Measurements from ENCODE around the gene ANKRD11. TPM values are rescaled to one million over a fixed set of nuclear protein-coding genes. Genes with fewer than 3 reads are reported as not detected.

ANKRD11 gene
- polyA plus RNA-seq, 3 donors: 3.2 to 62.4 (median 5.4) TPM

DNA sequence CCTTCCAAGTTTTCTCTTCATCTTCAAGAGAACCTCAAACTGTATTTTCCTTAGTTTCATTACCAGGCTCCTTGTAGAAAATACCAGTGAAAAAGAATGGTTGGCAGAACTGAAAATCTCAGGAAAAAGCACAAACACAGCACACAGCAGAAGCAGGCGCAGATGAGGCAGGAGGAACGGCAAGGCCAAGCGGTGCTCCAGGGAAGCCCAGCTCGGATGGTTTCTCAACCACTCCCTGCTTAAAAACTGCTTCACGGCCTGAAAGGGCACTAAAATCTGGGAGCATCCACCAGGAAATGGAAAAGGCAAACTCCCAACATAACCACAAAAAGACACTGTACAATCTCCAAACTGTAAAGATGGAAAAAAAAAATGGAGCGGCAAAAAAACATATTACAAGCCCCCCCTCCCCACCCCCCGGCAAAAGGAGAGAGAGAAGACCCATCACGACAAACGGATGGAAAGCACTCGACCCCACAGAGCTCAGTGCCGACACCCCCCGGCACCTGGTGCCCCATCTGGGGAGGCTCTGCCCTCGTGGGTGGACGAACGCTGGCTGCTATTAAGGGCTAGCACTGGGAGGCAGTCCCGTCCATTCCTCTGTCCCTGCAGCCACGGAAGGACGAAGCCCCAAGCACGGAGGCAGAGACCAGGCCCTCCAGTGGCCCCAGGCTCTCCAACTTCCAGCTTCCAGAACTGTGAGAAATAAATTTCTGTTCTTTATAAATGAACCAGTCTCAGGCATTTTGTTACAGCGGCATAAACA, 145.3 kb downstream of the ANKRD11 start:
- H3K9me3 Mint-ChIP-seq: no peaks in the 10 kb centered on the region
- no peak overlapping the region for H2AFZ ChIP-seq (ENCODE audit: insufficient read depth, low read depth, low read length, poor library complexity, severe bottlenecking)
- no peak overlapping the region for H3K4me3 ChIP-seq (replicated peaks in 1 of 3; ENCODE audit: low read depth in 2 of 3, low read length in 3 of 3)
- H3K9me3 ChIP-seq (replicated peaks in 1 of 2; ENCODE audit: control insufficient read depth in 1 of 2, insufficient read depth in 1 of 2, low read length in 2 of 2): no peaks in the 10 kb centered on the region
- no peak overlapping the region for H3K4me2 ChIP-seq (replicated peaks; ENCODE audit: extremely low read depth, low read length, poor library complexity, severe bottlenecking)
- 93% methylated on average over 8 of the region's 20 CpGs for WGBS (ENCODE audit: insufficient coverage)
- H3K79me2 ChIP-seq (ENCODE audit: insufficient read depth, low read length): peaks cover 100% of the 10 kb centered on the region
- H3K36me3 ChIP-seq (replicated peaks in 1 of 2; ENCODE audit: control insufficient read depth in 1 of 2, insufficient read depth in 2 of 2, low read length in 2 of 2): peaks cover 0 to 16% of the 10 kb centered on the region in 2 donors
- peak overlapping the region in 1 of 2 donors; percentile 48 for H3K27ac ChIP-seq (ENCODE audit: low read depth in 1 of 2, low read length in 2 of 2)
- intact Hi-C loops (cut with micrococcal nuclease): no loop called here
- H3K27me3 ChIP-seq (ENCODE audit: control insufficient read depth in 2 of 2, insufficient read depth in 2 of 2, low read length in 2 of 2): no peaks in the 10 kb centered on the region
- no peak overlapping the region for H3K4me3 Mint-ChIP-seq
- H3K36me3 Mint-ChIP-seq: peaks cover 4 to 28% of the 10 kb centered on the region in 2 donors
- H3K4me1 ChIP-seq (ENCODE audit: control insufficient read depth in 1 of 2, insufficient read depth in 2 of 2, low read length in 2 of 2): no peaks in the 10 kb centered on the region
- TF ChIP-seq, protein P1, sequence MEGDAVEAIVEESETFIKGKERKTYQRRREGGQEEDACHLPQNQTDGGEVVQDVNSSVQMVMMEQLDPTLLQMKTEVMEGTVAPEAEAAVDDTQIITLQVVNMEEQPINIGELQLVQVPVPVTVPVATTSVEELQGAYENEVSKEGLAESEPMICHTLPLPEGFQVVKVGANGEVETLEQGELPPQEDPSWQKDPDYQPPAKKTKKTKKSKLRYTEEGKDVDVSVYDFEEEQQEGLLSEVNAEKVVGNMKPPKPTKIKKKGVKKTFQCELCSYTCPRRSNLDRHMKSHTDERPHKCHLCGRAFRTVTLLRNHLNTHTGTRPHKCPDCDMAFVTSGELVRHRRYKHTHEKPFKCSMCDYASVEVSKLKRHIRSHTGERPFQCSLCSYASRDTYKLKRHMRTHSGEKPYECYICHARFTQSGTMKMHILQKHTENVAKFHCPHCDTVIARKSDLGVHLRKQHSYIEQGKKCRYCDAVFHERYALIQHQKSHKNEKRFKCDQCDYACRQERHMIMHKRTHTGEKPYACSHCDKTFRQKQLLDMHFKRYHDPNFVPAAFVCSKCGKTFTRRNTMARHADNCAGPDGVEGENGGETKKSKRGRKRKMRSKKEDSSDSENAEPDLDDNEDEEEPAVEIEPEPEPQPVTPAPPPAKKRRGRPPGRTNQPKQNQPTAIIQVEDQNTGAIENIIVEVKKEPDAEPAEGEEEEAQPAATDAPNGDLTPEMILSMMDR (IDR thresholded peaks at IDR 0.05): no peak
- H3K4me1 Mint-ChIP-seq: peaks cover 12% of the 10 kb centered on the region
- no peak for DNase-seq
- H3K27me3 Mint-ChIP-seq (ENCODE audit: low read depth in 3 of 3): no peaks in the 10 kb centered on the region
- no peak overlapping the region for H3K9ac ChIP-seq (ENCODE audit: insufficient read depth, low read length, poor library complexity, severe bottlenecking)
- peak overlapping the region in 3 of 7 donors; percentile 2 to 65 (median 53) for H3K27ac Mint-ChIP-seq
- H4K20me1 ChIP-seq (ENCODE audit: insufficient read depth, low read length): peaks cover 100% of the 10 kb centered on the region

DNA sequence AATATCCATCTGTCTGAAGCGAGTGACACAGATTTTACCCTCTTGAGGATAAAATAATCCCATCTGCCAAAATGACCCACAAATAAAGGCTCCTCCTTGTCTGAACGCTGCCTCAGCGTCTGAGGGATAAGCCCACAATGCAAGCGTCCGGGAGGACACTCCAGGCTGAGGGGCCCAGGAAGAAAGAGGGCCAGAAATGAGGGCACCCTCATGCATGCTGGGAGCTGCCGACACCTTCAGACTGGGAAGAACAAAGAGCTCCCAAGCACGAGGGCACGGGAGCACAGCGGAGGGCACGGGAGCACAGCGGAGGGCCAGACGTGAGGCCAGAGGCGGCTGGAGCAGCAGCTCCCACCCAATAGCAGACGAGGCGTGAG, 145.9 kb downstream of the ANKRD11 start:
- WGBS (ENCODE audit: insufficient coverage): 86% methylated on average over 14 of the region's 15 CpGs
- Histone ChIP-seq H3K27me3 (ENCODE audit: control insufficient read depth in 2 of 2, insufficient read depth in 2 of 2, low read length in 2 of 2) (no peaks in the 10 kb centered on the region), H3K9me3 (replicated peaks in 1 of 2; ENCODE audit: control insufficient read depth in 1 of 2, insufficient read depth in 1 of 2, low read length in 2 of 2) (no peaks in the 10 kb centered on the region), H3K9ac (ENCODE audit: insufficient read depth, low read length, poor library complexity, severe bottlenecking) (no peak overlapping the region), H3K4me3 (replicated peaks in 1 of 3; ENCODE audit: low read depth in 2 of 3, low read length in 3 of 3) (no peak overlapping the region), H3K36me3 (replicated peaks in 1 of 2; ENCODE audit: control insufficient read depth in 1 of 2, insufficient read depth in 2 of 2, low read length in 2 of 2) (peaks cover 0 to 16% of the 10 kb centered on the region in 2 donors), H2AFZ (ENCODE audit: insufficient read depth, low read depth, low read length, poor library complexity, severe bottlenecking) (no peak overlapping the region), H4K20me1 (ENCODE audit: insufficient read depth, low read length) (peaks cover 100% of the 10 kb centered on the region), H3K4me2 (replicated peaks; ENCODE audit: extremely low read depth, low read length, poor library complexity, severe bottlenecking) (no peak overlapping the region), H3K79me2 (ENCODE audit: insufficient read depth, low read length) (peaks cover 100% of the 10 kb centered on the region), H3K27ac (ENCODE audit: low read depth in 1 of 2, low read length in 2 of 2) (peak overlapping the region in 1 of 2 donors; percentile 26), H3K4me1 (ENCODE audit: control insufficient read depth in 1 of 2, insufficient read depth in 2 of 2, low read length in 2 of 2) (no peaks in the 10 kb centered on the region)
- peak overlapping the region in 3 of 7 donors; percentile 30 to 53 (median 48) for H3K27ac Mint-ChIP-seq
- H3K4me3 Mint-ChIP-seq: no peak overlapping the region
- H3K4me1 Mint-ChIP-seq: peaks cover 12% of the 10 kb centered on the region
- no peaks in the 10 kb centered on the region for H3K9me3 Mint-ChIP-seq
- TF ChIP-seq, protein P1 (IDR thresholded peaks at IDR 0.05): no peak
- H3K36me3 Mint-ChIP-seq: peaks cover 4 to 30% of the 10 kb centered on the region in 2 donors
- intact Hi-C loops (cut with micrococcal nuclease): no loop called here
- DNase-seq: no peak
- H3K27me3 Mint-ChIP-seq (ENCODE audit: low read depth in 3 of 3): no peaks in the 10 kb centered on the region

Measured in CD14-positive monocyte (primary cell).